Measurements from ENCODE around the gene BABAM2.

Gene BABAM2

GRCh38 chr2:27884601-27885000, 5.9 kb upstream of the BABAM2 start:
- no peak for TF ChIP-seq CTCF (conservative IDR thresholded peaks at IDR 0.05)
- H3K27ac ChIP-seq: peak overlapping the region; percentile 48

GRCh38 chr2:27885234-27885633, 5.3 kb upstream of the BABAM2 start:
- no peak for TF ChIP-seq CTCF (conservative IDR thresholded peaks at IDR 0.05)
- H3K27ac ChIP-seq: peak overlapping the region; percentile 48

GRCh38 chr2:27885661-27886060, 4.9 kb upstream of the BABAM2 start:
- TF ChIP-seq CTCF (conservative IDR thresholded peaks at IDR 0.05): no peak
- peak overlapping the region; percentile 48 for H3K27ac ChIP-seq

- H3K27ac ChIP-seq: peak overlapping the region; percentile 48
Observed at GRCh38 chr2:27886322-27886721, 4.2 kb upstream of the BABAM2 start.

GRCh38 chr2:27887111-27887510, 3.4 kb upstream of the BABAM2 start:
- peak overlapping the region; percentile 48; the same call in 1 of the 2 replicates for H3K27ac ChIP-seq
- no peak for TF ChIP-seq CTCF (conservative IDR thresholded peaks at IDR 0.05)

More at GRCh38 chr2:27886322-27886721, 4.2 kb upstream of the BABAM2 start:
- no peak for TF ChIP-seq CTCF (conservative IDR thresholded peaks at IDR 0.05)

- no peak overlapping the region for H3K27ac ChIP-seq
- TF ChIP-seq CTCF (conservative IDR thresholded peaks at IDR 0.05): no peak
Observed at GRCh38 chr2:27887830-27888229, 2.7 kb upstream of the BABAM2 start.

GRCh38 chr2:27888790-27889189, 1.7 kb upstream of the BABAM2 start:
- no peak for TF ChIP-seq CTCF (conservative IDR thresholded peaks at IDR 0.05)
- H3K27ac ChIP-seq: no peak overlapping the region

- no peak for TF ChIP-seq CTCF (conservative IDR thresholded peaks at IDR 0.05)
- H3K27ac ChIP-seq: peak overlapping the region; percentile 90
Observed at GRCh38 chr2:27889774-27890145, 769 bp upstream of the BABAM2 start.

Data from VCaP (cell line).